Inflammatory macrophage treated with lipopolysaccharide for 4 hours (primary cell): Measurements from ENCODE around the gene UBC.
"Not testable (repeated sequence)": the region's sequence is repeated elsewhere in the genome, so short reads cannot be mapped to it uniquely, and the experiment has no call there.

ENCODE experiments used
- DNase-seq: peaks from one replicate; pipeline ENCODE4 v3.0.0-alpha.2; 2020

Gene UBC

GRCh38 chr12:124913474-124914391 is 717 bp downstream of the UBC start:
- peak; percentile 90 for DNase-seq

GRCh38 chr12:124912529-124913287 is 1.7 kb downstream of the UBC start:
- DNase-seq, result not testable (repeated sequence)

DNA sequence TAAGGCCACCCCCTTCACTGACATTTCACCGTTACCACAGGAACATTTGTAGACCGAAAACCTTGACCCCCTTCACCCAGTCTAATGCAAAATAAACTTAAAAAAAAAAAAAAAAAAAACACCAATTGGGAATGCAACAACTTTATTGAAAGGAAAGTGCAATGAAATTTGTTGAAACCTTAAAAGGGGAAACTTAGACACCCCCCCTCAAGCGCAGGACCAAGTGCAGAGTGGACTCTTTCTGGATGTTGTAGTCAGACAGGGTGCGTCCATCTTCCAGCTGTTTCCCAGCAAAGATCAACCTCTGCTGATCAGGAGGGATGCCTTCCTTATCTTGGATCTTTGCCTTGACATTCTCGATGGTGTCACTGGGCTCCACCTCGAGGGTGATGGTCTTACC is 2.9 kb downstream of the UBC start:
- DNase-seq, result not testable (repeated sequence)

- peak; percentile 21 for DNase-seq
Measured at GRCh38 chr12:124910561-124911478, 3.6 kb downstream of the UBC start.

GRCh38 chr12:124909831-124910560 is 4.5 kb downstream of the UBC start:
- peak; percentile 25 for DNase-seq

DNA sequence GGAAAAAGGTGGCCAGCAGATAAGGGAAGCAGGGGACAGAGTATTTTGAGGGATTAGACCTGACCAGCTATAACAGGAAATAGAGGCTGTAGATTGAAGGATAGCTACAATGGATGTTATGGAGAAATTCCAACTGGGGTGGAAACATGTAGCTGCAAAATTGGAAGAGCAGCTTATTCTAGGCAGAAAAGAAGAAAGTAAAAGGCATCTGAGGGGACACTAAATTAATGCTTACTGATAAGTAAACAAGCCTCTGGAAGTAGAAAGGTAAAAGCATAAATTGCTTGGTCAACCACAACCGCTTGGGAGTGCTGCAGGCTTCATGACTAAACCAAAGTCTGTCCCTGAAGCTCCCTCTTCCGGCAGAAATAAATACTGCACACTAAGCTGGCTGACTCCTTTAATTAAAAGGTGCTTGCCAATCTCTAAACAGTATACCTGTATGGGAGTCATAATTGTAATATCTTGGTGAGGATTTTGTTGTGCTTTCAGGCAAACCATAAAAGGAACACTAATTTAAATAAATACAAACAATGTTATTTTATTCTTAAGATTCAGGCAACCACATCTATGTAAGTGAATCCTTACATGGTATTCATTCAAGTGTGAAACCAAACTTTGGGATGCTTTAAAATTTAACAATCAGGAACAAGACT is 7.7 kb downstream of the UBC start:
- DNase-seq, result peak; percentile 92

GRCh38 chr12:124904306-124905098 is 9.9 kb downstream of the UBC start:
- peak; percentile 92 for DNase-seq

- peak; percentile 22 for DNase-seq
Measured at GRCh38 chr12:124902916-124903315, 11.5 kb downstream of the UBC start.

DNA sequence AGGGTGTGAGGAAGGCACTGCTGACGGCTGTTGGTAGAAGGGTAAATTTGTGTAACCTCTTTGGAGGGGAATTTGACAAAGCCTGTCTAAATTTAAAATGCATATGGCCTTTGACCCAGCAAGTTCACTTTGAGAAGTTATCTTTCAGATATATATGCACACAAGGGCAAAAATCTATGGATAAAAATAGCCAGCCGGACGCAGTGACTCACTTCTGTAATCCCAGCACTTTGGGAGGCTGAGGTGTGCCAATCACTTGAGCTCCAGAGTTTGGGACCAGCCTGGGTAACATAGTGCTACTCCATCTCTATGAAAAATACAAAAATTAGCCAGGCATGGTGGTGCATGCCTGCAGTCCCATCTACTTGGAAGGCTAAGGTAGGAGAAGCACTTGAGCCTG is 13.4 kb downstream of the UBC start:
- DNase-seq, result no peak

- DNase-seq, result not testable (repeated sequence)
Measured at GRCh38 chr12:124900345-124900795, 14.1 kb downstream of the UBC start.

GRCh38 chr12:124898923-124899294 is 15.5 kb downstream of the UBC start:
- DNase-seq, result no peak

DNA sequence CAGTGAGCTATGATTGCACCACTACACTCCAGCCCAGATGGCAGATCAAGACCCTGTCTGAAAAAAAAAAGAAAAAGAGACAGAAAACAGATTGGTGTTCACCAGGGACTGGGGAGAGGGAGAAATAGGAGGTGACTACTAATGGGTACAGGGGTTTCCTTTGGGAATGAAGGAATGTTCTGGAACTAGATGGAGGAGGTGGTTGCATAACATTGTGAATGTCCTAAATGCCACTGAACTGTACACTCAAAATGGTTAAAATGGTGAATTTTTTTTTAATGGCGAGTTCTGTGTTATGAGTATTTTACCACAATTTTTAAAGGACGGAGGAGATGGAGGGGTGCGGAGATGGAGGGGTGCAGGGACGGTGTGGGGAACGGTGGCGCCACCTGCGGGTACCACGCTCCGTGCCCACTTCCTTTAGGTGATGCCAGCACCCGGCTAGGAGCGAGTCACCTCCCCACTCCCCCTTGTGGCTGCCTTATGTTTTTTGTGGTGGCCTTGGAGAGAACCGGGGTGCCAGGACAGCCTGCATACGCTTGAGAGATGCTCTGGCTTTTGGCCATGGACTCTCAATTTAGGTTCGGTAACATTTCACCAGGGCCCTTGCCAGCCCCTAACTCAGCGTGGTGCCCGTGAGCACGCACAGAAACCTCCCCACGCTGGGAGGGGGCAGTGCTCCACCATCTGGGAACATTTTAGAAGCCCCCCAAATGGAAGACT is 16.1 kb downstream of the UBC start:
- peak; percentile 43 for DNase-seq

DNA sequence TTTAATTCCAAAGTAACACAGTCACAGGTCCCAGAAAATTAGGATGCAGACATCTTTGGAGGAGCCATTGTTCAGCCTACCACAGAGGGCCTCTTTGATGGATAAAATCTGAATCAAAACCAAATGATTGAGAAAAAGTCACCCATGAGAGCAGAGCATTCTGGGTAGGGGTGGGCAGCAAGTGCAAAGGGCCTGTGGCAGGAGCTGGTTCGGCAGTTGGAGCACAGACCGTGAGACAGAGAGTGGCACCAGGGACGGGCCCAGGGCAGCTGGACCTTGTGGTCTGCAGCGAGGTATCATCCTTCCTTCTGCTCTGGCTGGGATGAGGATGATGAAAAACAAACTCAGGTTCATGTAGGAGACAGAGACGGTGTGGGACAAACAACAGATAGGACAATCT is 18.0 kb downstream of the UBC start:
- DNase-seq, result no peak

DNA sequence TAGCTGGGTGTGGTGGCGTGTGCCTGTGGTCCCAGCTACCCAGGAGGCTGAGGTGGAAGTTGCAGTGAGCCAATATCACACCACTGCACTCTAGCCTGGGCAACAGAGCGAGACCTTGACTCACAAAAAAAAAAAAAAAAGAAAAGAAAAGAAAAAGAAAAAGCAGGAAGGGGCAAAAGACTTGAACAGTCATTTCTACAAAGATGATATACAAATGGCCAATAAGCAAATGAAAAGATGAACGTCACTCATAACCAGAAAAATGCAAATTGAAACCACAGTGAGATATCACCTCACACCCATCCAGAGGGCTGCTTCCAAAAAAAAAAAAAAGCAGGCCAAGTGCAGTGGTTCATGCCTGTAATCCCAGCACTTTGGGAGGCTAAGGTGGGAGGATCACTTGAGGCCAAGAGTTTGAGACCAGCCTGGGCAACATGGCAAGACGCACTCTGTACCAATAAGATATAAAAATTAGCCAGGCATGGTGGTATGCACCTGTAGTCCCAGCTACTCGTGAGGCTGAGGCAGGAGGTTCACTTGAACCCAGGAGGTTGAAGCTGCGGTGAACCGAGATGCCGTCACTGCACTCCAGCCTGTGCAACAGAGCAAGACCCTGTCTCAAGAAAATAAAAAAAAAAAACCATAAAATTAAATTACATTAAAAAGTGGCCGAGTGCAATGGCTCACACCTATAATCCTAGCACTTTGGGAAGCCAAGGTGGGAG is 20.5 kb downstream of the UBC start:
- no peak for DNase-seq

DNA sequence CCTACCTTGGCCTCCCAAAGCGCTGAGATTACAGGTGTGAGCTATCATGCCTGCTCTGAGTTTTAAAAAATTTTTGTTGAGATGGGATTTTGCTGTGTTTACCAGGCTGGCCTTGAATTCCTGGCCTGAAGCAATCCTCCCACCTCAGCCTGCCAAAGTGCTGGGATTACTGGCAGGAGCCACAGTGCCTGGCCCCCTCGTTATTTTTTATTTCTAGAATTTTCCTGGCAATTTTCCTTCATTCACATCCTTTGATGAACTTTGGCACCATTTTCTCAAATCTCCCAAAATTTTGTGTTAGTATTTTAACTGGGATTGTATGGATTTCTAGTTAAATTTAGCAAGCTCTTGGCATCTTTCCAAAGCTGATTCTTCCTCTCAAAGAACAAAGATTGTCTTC is 26.2 kb downstream of the UBC start:
- no peak for DNase-seq

- DNase-seq, result not testable (repeated sequence)
Measured at GRCh38 chr12:124887766-124888165, 26.7 kb downstream of the UBC start.

DNA sequence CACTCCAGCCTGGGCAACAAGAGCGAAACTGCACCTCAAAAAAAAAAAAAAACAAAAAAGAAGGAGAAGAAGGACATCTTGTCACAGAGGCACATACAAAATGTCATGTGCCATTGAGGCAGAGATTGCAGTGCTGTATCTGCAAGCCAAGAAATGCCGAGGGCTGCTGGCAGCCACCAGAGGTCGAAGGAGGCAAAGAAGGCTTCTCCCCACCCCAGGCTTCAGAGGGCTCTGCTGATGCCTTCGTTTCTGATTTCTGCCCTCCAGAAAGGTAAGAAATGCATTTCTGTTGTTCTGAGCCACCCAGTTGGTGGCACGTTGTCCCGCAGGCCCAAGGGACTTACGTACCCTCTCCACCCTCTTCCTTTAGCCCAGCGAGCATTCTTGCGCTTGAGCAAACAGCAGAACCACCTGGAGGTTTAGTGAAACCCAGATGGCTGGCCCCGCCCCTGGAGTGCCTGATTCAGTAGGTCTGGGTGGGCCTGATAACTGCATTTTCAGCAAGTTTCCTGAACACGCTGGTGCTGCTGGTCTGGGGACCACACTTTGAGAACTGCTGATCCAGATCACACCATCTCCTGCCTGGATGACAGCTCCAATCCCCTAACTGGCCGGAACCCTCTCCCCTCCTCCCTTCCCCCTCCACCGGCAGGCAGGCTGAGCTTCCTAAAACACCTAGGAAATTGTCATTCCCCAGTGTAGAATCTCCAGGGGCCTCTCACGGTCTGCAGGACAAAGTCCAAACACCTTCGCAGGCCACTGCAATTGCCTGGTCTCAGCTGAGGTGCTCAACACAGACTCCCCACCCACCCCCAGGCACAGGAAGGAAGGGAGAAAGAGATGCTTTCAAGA is 29.6 kb downstream of the UBC start:
- DNase-seq, result no peak
